Smooth muscle cell (in vitro differentiated cells): ENCODE data around the gene GNAI2. TPM values are rescaled to one million over a fixed set of nuclear protein-coding genes. Genes with fewer than 3 reads are reported as not detected.

Source experiments
- DNase-seq: peaks from one replicate; lab custom pipeline; 2025; ENCODE audit not compliant: unreplicated experiment; lab: John Stamatoyannopoulos, UW
- H2AFZ ChIP-seq: fragments of 200-600 bp; sonication (generic); 2 replicates; pipeline ENCODE4 v1.6.0; 2016; ENCODE audit warnings: antibody characterized with exemption, low read depth, mild to moderate bottlenecking
- H3F3A ChIP-seq: fragments of 200-600 bp; sonication (generic); 2 replicates; pipeline ENCODE4 v1.6.0; 2017; ENCODE audit warnings: antibody characterized with exemption, low read depth
- H3K27ac ChIP-seq: fragments of 200-600 bp; sonication (generic); 2 replicates; pipeline ENCODE4 v1.5.1; 2016; ENCODE audit warnings: low read depth, mild to moderate bottlenecking
- H3K27me3 ChIP-seq: fragments of 200-600 bp; sonication (generic); 2 replicates; pipeline ENCODE4 v1.6.1; 2016; ENCODE audit warnings: low read depth, mild to moderate bottlenecking
- H3K36me3 ChIP-seq: fragments of 200-600 bp; sonication (generic); 2 replicates; pipeline ENCODE4 v1.5.1; 2016; ENCODE audit warnings: low read depth
- H3K4me1 ChIP-seq: fragments of 200-600 bp; sonication (generic); 2 replicates; pipeline ENCODE4 v1.5.1; 2016; ENCODE audit warnings: low read depth
- H3K4me2 ChIP-seq: fragments of 200-600 bp; sonication (generic); 2 replicates; pipeline ENCODE4 v1.6.0; 2016; ENCODE audit warnings: mild to moderate bottlenecking
- H3K4me3 ChIP-seq: fragments of 200-600 bp; sonication (generic); 2 replicates; pipeline ENCODE4 v1.5.1; 2016; ENCODE audit warnings: mild to moderate bottlenecking
- H3K79me2 ChIP-seq: fragments of 200-600 bp; sonication (generic); 2 replicates; pipeline ENCODE4 v1.6.0; 2016; ENCODE audit warnings: low read depth, mild to moderate bottlenecking
- H3K9ac ChIP-seq: fragments of 200-600 bp; sonication (generic); 2 replicates; pipeline ENCODE4 v1.6.0; 2016; ENCODE audit warnings: low read depth
- H3K9me3 ChIP-seq: fragments of 200-600 bp; sonication (generic); replicated peaks from 2 replicates; pipeline ENCODE4 v1.5.1; 2016; ENCODE audit warnings: low read depth
- H4K20me1 ChIP-seq: fragments of 200-600 bp; sonication (generic); 2 replicates; pipeline ENCODE4 v1.6.0; 2016; ENCODE audit warnings: low read depth
- CTCF ChIP-seq: fragments of 200-600 bp; sonication (generic); IDR thresholded peaks from 2 replicates; pipeline ENCODE4 v1.5.1; 2017; ENCODE audit warnings: borderline replicate concordance, mild to moderate bottlenecking, antibody characterized with exemption; ENCODE audit not compliant: insufficient read depth, poor library complexity, severe bottlenecking
- WGBS: methylation state at CpG from one replicate; pipeline ENCODE4 v1.1.7; 2016; ENCODE audit warnings: low lambda C conversion rate; 5-methylcytosine and 5-hydroxymethylcytosine counted together
- polyA plus RNA-seq: library from polyadenylated mRNA; unstranded; fragments of >200 nt; fragmentation: Nextera tagmentation; extraction: Ambion mirVana; gene quantifications from 2 replicates; pipeline ENCODE4 v1.2.1, GENCODE V29; 2016
- total RNA-seq: library from RNA; depleted of rRNA; stranded (reverse); fragments of >200 nt; gene quantifications from 2 replicates; pipeline ENCODE4 v1.2.3, GENCODE V29; 2014

The GNAI2 gene
- total and polyA plus RNA-seq, 2 experiments from 2014 or later, result 209 to 454 TPM

GRCh38 chr3:50229490-50229889 is 6.5 kb upstream of the GNAI2 start:
- Histone ChIP-seq H4K20me1 (no peaks in the 10 kb centered on the region), H3K27ac (peak overlapping the region; percentile 42), H3F3A (no peaks in the 10 kb centered on the region), H3K9ac (no peak overlapping the region), H3K4me3 (no peak overlapping the region), H3K36me3 (no peaks in the 10 kb centered on the region), H3K4me1 (peaks cover 18% of the 10 kb centered on the region), H3K4me2 (no peak overlapping the region), H3K27me3 (no peaks in the 10 kb centered on the region), H2AFZ (no peak overlapping the region), H3K9me3 (no peaks in the 10 kb centered on the region), H3K79me2 (no peaks in the 10 kb centered on the region)
- 88% methylated on average over 3 of the region's 3 CpGs for WGBS
- TF ChIP-seq CTCF, result no peak
- DNase-seq, result no peak

- Histone ChIP-seq H4K20me1 (no peaks in the 10 kb centered on the region), H3K4me2 (no peak overlapping the region), H2AFZ (no peak overlapping the region), H3K9ac (no peak overlapping the region), H3K27ac (peak overlapping the region; percentile 42), H3K4me3 (no peak overlapping the region), H3K27me3 (no peaks in the 10 kb centered on the region), H3K36me3 (no peaks in the 10 kb centered on the region), H3K79me2 (no peaks in the 10 kb centered on the region), H3F3A (no peaks in the 10 kb centered on the region), H3K4me1 (peaks cover 18% of the 10 kb centered on the region), H3K9me3 (no peaks in the 10 kb centered on the region)
- no peak for TF ChIP-seq CTCF
- WGBS, result 89% methylated on average over 8 of the region's 8 CpGs
- DNase-seq, result no peak
Measured at GRCh38 chr3:50230104-50230793, 5.8 kb upstream of the GNAI2 start.

- no peaks in the 10 kb centered on the region for H3K79me2 ChIP-seq
- H3K4me3 ChIP-seq, result no peak overlapping the region
- no peaks in the 10 kb centered on the region for H3F3A ChIP-seq
- no peak overlapping the region for H3K4me2 ChIP-seq
- no peak overlapping the region for H3K27ac ChIP-seq
- no peaks in the 10 kb centered on the region for H3K9me3 ChIP-seq
- H3K9ac ChIP-seq, result no peak overlapping the region
- H4K20me1 ChIP-seq, result no peaks in the 10 kb centered on the region
- no peak for TF ChIP-seq CTCF
- 86% methylated on average over 4 of the region's 4 CpGs for WGBS
- no peaks in the 10 kb centered on the region for H3K27me3 ChIP-seq
- DNase-seq, result no peak
- H3K36me3 ChIP-seq, result no peaks in the 10 kb centered on the region
- H3K4me1 ChIP-seq, result peaks cover 18% of the 10 kb centered on the region
- no peak overlapping the region for H2AFZ ChIP-seq
Measured at GRCh38 chr3:50230794-50231125, 5.2 kb upstream of the GNAI2 start.

GRCh38 chr3:50231581-50231980 is 4.4 kb upstream of the GNAI2 start:
- Histone ChIP-seq H3K4me1 (peaks cover 18% of the 10 kb centered on the region), H4K20me1 (peaks cover 3% of the 10 kb centered on the region), H3F3A (no peaks in the 10 kb centered on the region), H3K36me3 (no peaks in the 10 kb centered on the region), H3K9ac (no peak overlapping the region), H3K27ac (no peak overlapping the region), H3K27me3 (no peaks in the 10 kb centered on the region), H3K4me3 (no peak overlapping the region), H2AFZ (no peak overlapping the region), H3K79me2 (peaks cover 6% of the 10 kb centered on the region), H3K4me2 (no peak overlapping the region), H3K9me3 (no peaks in the 10 kb centered on the region)
- no peak for DNase-seq
- 85% methylated on average over 5 of the region's 5 CpGs for WGBS
- no peak for TF ChIP-seq CTCF
